A673 (cell line): ENCODE measurements around the gene DYNC2I2.

Source experiments
- EZH2 ChIP-seq: fragments of 200-600 bp; sonication (generic); IDR thresholded peaks from 2 replicates; pipeline ENCODE4 v1.6.1; 2017; ENCODE audit warnings: borderline replicate concordance, low read depth, mild to moderate bottlenecking, mixed read lengths, antibody characterized with exemption, low read length; ENCODE audit not compliant: poor library complexity, severe bottlenecking
- TF ChIP-seq, protein P1 (sequence below): fragments of 300-800, 200-600 bp; sonication (generic); conservative IDR thresholded peaks from 2 replicates; pipeline ENCODE4 v1.5.1; 2017; ENCODE audit warnings: low read depth, mild to moderate bottlenecking, antibody characterized with exemption, low read length, moderate library complexity, mixed read lengths

DNA sequence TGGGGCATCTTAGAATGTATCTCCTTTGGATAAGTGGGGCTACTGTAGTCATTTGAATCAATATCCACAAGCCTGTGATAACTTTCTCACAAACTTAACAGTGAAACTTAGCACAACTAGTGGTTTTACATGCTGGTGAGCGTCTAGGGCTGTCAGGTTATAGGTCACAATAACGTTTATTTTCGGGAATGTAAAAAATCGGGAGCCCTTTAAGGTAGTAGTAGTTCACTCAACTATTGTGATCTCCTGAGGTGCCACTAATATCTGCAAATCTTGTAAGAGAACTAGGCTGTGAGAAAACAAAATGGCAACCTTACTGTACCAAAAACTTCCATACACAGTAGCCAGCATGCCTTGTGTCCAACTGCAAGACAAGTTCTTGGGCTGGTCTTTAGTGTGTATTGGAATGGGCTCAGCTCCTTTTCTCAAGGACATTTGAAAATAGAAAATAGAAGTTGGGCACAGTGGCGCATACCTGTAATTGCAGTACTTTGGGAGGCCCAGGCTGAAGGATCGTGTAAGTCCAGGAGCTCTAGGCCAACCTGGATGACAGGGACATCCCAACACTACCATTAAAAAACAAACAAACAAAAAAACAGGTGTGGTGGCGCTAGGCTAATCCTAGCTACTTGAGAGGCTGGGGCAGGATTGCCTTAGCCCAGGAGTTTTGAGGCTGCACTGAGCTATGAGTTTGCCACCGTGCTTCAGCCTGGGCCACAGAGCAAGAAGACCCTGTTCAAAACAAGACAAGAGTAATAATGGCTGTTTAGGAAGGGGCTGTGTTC is 40.5 kb upstream of the DYNC2I2 start:
- TF ChIP-seq, protein P1, sequence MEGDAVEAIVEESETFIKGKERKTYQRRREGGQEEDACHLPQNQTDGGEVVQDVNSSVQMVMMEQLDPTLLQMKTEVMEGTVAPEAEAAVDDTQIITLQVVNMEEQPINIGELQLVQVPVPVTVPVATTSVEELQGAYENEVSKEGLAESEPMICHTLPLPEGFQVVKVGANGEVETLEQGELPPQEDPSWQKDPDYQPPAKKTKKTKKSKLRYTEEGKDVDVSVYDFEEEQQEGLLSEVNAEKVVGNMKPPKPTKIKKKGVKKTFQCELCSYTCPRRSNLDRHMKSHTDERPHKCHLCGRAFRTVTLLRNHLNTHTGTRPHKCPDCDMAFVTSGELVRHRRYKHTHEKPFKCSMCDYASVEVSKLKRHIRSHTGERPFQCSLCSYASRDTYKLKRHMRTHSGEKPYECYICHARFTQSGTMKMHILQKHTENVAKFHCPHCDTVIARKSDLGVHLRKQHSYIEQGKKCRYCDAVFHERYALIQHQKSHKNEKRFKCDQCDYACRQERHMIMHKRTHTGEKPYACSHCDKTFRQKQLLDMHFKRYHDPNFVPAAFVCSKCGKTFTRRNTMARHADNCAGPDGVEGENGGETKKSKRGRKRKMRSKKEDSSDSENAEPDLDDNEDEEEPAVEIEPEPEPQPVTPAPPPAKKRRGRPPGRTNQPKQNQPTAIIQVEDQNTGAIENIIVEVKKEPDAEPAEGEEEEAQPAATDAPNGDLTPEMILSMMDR: no peak
- no peak for TF ChIP-seq EZH2
